Measurements from ENCODE around the gene CENPF. TPM values are rescaled to one million over a fixed set of nuclear protein-coding genes. Genes with fewer than 3 reads are reported as not detected.

The CENPF gene
- total and polyA plus RNA-seq, 2 of the 13 experiments (the other 11 are each of a cell fraction or from before 2014, with no cell fraction given) = 14.7 to 84.9 TPM

DNA sequence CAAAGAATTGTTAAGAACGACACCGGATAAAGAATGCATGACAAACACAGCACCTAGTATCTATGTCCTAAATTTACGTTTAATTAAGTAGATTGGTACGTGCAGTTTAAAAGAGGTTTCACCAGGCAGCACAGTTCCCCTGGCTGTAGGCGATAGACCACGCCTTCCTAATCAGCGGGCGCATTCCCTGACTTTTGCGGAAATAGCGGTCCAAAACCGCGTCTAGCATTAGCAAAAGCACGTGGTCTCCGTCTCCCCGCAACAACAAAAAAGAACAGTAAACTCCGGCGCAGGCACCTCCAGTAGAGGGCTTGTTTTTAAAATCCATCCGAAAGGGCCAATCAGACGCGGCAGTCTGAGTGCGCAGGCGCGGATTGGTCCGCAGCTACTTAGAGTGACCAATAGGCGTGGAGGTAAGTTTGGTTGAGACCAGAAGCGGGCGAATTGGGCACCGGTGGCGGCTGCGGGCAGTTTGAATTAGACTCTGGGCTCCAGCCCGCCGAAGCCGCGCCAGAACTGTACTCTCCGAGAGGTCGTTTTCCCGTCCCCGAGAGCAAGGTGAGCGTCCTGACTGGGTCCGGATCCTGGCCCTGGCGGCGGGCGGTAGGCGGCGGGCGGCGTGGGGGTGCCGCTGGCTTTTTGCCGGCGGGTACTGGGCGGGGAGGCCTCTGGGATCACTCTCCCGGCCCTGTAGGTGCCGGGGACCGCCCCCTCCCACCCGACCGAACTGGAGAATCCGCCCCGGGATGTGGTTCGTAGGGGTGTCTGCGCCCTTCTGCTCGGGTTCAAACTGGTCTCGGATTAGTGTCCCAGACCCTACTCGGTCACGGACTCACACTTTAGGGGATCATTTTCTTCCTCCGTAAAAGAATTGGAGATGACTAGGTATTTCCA is at the start of gene CENPF (continued):
- TF ChIP-seq SIN3A (IDR thresholded peaks at IDR 0.05; ENCODE audit: borderline replicate concordance, low read depth, low read length) = peak; percentile 99
- TF ChIP-seq NBN (conservative IDR thresholded peaks at IDR 0.05) = no peak
- TF ChIP-seq ZSCAN30 (CRISPR knock-in tag; IDR thresholded peaks at IDR 0.05) = no peak
- TF ChIP-seq MTF1 (CRISPR knock-in tag; IDR thresholded peaks at IDR 0.05) = no peak
- TF ChIP-seq CREB1 (IDR thresholded peaks at IDR 0.05) = no peak; the same call in 1 of the 2 replicates
- peak; percentile 59 for TF ChIP-seq CREB1 (CRISPR knock-in tag; IDR thresholded peaks at IDR 0.05)
- TF ChIP-seq SIX4 (CRISPR knock-in tag; IDR thresholded peaks at IDR 0.05) = no peak
- TF ChIP-seq RNF2 (conservative IDR thresholded peaks at IDR 0.05; ENCODE audit: low read depth) = 0 out of 2 replicates have a peak, but pooled peaks have one; percentile 28
- TF ChIP-seq ZNF816 (CRISPR knock-in tag; IDR thresholded peaks at IDR 0.05; ENCODE audit: borderline replicate concordance) = 0 out of 2 replicates have a peak, but pooled peaks have one; percentile 92
- TF ChIP-seq ZNF687 (CRISPR knock-in tag; IDR thresholded peaks at IDR 0.05) = peak; percentile 85
- peak; percentile 88; the same call in 1 of the 2 replicates for TF ChIP-seq ZNF564 (CRISPR knock-in tag; IDR thresholded peaks at IDR 0.05)
- peak; percentile 61 for TF ChIP-seq SP4 (CRISPR knock-in tag; IDR thresholded peaks at IDR 0.05)
- TF ChIP-seq AGO2 (optimal IDR thresholded peaks at IDR 0.05; ENCODE audit: low read depth, low read length) = peak; percentile 29
- TF ChIP-seq ZNF292 (CRISPR knock-in tag; IDR thresholded peaks at IDR 0.05; ENCODE audit: borderline replicate concordance, low read depth) = 0 out of 2 replicates have a peak, but pooled peaks have one; percentile 31
- TF ChIP-seq, protein P1, sequence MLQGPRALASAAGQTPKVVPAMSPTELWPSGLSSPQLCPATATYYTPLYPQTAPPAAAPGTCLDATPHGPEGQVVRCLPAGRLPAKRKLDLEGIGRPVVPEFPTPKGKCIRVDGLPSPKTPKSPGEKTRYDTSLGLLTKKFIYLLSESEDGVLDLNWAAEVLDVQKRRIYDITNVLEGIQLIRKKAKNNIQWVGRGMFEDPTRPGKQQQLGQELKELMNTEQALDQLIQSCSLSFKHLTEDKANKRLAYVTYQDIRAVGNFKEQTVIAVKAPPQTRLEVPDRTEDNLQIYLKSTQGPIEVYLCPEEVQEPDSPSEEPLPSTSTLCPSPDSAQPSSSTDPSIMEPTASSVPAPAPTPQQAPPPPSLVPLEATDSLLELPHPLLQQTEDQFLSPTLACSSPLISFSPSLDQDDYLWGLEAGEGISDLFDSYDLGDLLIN (CRISPR knock-in tag; IDR thresholded peaks at IDR 0.05; ENCODE audit: borderline replicate concordance) = peak; percentile 29; the same call in 1 of the 2 replicates
- no peak; the same call in 1 of the 2 replicates for TF ChIP-seq ZNF782 (CRISPR knock-in tag; IDR thresholded peaks at IDR 0.05; ENCODE audit: borderline replicate concordance)
- TF ChIP-seq SRY (CRISPR knock-in tag; IDR thresholded peaks at IDR 0.05) = peak; percentile 61
- TF ChIP-seq REXO4 (CRISPR knock-in tag; IDR thresholded peaks at IDR 0.05; ENCODE audit: borderline replicate concordance) = peak; percentile 87; the same call in 1 of the 2 replicates
- peak; percentile 66; the same call in 1 of the 2 replicates for TF ChIP-seq ZBTB20 (CRISPR knock-in tag; IDR thresholded peaks at IDR 0.05; ENCODE audit: borderline replicate concordance, low read depth)
- no peak for TF ChIP-seq KLF9 (CRISPR knock-in tag; IDR thresholded peaks at IDR 0.05; ENCODE audit: low read depth)
- peak; percentile 95 for TF ChIP-seq THYN1 (CRISPR knock-in tag; IDR thresholded peaks at IDR 0.05; ENCODE audit: borderline replicate concordance, low read depth)
- TF ChIP-seq, protein P2, sequence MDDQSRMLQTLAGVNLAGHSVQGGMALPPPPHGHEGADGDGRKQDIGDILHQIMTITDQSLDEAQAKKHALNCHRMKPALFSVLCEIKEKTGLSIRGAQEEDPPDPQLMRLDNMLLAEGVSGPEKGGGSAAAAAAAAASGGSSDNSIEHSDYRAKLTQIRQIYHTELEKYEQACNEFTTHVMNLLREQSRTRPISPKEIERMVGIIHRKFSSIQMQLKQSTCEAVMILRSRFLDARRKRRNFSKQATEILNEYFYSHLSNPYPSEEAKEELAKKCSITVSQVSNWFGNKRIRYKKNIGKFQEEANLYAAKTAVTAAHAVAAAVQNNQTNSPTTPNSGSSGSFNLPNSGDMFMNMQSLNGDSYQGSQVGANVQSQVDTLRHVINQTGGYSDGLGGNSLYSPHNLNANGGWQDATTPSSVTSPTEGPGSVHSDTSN (CRISPR knock-in tag; IDR thresholded peaks at IDR 0.05; ENCODE audit: borderline replicate concordance) = no peak
- TF ChIP-seq FOXM1 (CRISPR knock-in tag; IDR thresholded peaks at IDR 0.05) = peak; percentile 97
- peak; percentile 95 for TF ChIP-seq SNAPC2 (CRISPR knock-in tag; IDR thresholded peaks at IDR 0.05)
